Sciatic nerve (tissue), 2 donors: Measurements from ENCODE around the gene RGCC. TPM values are rescaled to one million over a fixed set of nuclear protein-coding genes. Genes with fewer than 3 reads are reported as not detected.

Source experiments
- ATAC-seq: fragments of 200-7000 bp; cut with Tn5 transposase; one replicate; pipeline ENCODE4 v1.9.1; 2020; ENCODE audit warnings: mild to moderate bottlenecking, moderate library complexity
- DNase-seq: peaks from one replicate; pipeline ENCODE4 v3.0.0-alpha.2; 2020; ENCODE audit warnings: low spot score
- intact Hi-C: fragments of 100-400 bp; cut with DNase I; formaldehyde crosslinking; loops from one replicate; pipeline ENCODE4 v1.14.2; 2022
- total RNA-seq: library from RNA; stranded (reverse); fragmentation: NEBNext Ultra II Directional; extraction: Animal tissue kit (Norgen Biotek cat#: 25700); gene quantifications from one replicate; pipeline ENCODE4 v1.2.1, GENCODE V29; 2021
- donor health status: DM: no; HTN: no; CAD: no.
- donor health status: DM: no; HTN: no; CAD: no.

RGCC gene
- total RNA-seq, 1 donor from 2014 or later: 138 TPM

- DNase-seq (no peak), ATAC-seq (no peak)
- intact Hi-C loops: no loop called here
Observed at GRCh38 chr13:41467425-41467945, 10.1 kb downstream of the RGCC start.

DNA sequence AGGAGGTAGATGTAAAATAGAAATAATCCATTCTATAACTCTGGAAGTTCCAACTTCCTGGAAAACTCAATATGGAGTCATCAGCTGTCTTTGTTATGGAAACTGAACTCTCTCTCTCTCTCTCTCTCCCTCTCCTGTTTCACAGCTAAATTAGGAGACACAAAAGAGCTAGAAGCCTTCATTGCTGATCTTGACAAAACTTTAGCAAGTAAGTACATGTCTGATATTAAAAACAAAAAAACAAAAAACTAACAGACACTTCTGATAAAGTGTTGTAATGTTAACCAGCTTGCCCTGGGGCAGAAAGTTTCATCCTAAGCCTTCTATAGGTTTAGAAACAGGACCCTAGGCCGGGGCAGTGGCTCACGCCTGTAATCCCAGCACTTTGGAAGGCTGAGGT, 11.3 kb downstream of the RGCC start:
- ATAC-seq (no peak), DNase-seq (no peak)
- intact Hi-C loops: no loop called here

DNA sequence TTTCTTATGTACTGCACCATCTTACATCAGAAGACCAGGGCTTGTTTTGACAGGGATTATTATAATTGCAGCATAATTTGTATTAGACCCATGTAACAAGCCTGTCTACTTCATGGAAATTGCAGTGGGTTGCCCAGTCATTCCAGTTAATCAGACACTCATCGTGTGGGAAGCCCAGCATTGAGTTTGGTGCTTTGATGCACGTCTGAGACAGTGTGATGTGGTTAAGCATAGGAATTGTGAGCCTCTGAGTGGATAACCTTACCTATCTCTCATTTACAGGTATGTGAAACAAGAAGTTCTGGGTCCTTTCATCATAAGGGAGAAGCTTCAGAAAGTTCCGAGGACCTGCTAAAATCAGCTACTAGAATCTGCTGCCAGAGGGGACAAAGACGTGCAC, 12.8 kb downstream of the RGCC start:
- intact Hi-C loops: no loop called here

DNA sequence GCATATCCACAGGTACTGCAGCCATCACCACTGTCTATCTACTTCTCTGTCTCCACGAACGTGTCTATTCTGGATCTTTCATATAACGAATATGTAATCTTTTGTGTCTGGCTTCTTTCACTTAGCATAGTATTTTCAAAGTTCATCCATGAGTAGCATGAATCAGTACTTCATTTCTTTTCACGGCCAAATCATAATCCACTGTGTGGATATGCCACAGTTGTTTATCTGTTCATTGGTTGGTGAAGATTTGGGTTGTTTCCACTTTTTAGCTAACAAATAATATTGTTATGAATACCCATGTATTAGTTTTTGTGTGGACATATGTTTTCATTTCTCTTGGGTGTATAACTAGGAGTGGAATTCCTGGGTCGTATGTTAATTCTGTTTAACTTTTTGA, 14.4 kb downstream of the RGCC start:
- ATAC-seq (no peak), DNase-seq (no peak)
- intact Hi-C loops: no loop called here

More for the DNA sequence above, 12.8 kb downstream of the RGCC start:
- DNase-seq: no peak
- no peak for ATAC-seq

DNA sequence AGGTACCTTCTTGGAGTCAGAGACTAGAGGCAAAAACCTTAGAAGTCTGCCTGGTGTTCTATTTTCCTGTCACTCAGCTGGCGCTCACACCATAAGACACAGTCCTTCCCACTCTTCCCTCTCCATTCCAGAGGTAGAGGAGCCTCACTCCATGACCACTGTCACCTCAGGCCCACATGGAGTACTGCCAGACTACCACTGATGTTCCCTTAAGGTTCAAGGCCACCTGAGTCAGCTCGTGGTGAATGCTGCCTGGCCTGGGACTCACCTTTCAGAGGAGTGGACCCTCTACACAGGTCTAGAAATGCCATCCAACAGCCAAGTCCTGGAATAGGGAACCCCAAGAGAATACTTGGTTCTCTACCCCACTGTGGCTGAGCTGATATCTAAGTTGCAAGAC, 29.9 kb downstream of the RGCC start:
- ATAC-seq: no peak
- no peak for DNase-seq
- intact Hi-C loops: no loop called here

GRCh38 chr13:41488124-41488523, 30.8 kb downstream of the RGCC start:
- DNase-seq: no peak
- no peak for ATAC-seq
- intact Hi-C loops: no loop called here

GRCh38 chr13:41490371-41491015, 33.1 kb downstream of the RGCC start:
- DNase-seq (no peak), ATAC-seq (no peak)
- intact Hi-C loops: no loop called here

- intact Hi-C loops: no loop called here
- no peak for ATAC-seq
Observed at GRCh38 chr13:41491436-41491835, 34.1 kb downstream of the RGCC start.

GRCh38 chr13:41492432-41493260, 35.3 kb downstream of the RGCC start:
- ATAC-seq (no peak), DNase-seq (no peak)

More at GRCh38 chr13:41491436-41491835, 34.1 kb downstream of the RGCC start:
- no peak for DNase-seq

GRCh38 chr13:41494202-41494601, 36.9 kb downstream of the RGCC start:
- intact Hi-C loops: no loop called here
- ATAC-seq (peak; percentile 39), DNase-seq (no peak)

More at GRCh38 chr13:41492432-41493260, 35.3 kb downstream of the RGCC start:
- intact Hi-C loops: no loop called here

DNA sequence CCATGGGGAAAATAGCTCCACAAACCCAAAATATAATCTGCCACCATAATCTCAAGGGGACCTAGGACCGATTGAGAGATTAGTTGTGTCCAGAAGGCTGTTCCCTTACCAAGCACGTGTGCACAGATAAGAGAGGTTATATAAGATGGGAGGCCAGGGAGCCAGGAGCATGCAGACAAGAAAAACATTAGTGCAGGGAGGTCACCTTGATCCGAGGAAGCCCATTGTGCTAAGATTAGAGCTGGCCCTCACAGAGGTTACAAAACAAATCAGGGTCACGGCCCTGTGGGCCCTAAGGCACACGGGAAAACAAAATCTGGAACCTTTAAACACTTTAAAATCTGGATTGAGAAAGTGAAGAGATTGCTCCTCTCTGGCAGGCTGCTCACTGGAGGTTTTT, 37.7 kb downstream of the RGCC start:
- ATAC-seq (peak; percentile 56), DNase-seq (no peak)
- intact Hi-C loops: no loop called here

DNA sequence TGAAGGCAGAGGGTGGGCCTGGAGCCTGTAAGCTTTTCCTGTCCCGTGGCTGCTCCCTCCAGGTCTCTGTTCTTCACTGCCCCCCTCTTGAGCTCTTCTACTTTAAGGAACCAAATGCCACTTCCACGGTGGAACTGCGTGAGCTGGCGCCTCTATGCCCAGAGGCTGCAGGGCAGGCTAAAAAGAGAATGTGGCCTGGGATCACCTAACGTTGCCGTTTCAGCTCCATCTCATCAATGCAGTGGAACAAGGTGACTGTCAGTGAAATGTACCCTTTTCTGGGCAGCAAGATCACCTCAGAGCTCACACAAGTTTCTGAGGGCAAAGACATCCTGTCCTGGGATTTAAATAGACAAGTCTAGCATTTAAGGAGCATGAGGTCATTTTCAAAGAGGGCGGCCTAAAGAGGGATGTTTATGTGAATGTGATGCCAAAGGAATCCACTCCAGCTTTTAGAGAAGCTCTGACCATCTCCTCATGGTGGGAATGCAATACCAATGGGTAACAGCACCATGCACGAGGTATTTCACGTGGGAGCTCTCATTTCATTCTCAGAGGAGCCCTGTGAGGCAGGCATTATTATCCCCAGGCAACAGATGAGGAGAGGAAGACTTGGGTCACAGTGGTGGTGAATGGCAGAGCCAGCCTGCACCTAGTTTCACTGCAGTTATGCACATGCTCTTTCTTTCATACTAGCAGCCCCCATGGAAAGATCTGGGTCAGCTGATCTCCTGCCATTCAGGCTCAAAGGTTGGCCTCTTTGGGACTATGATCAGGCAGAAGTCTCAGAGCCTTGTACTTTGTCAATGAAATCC, 39.3 kb downstream of the RGCC start:
- ATAC-seq (no peak), DNase-seq (no peak)
- intact Hi-C loops: no loop called here

DNA sequence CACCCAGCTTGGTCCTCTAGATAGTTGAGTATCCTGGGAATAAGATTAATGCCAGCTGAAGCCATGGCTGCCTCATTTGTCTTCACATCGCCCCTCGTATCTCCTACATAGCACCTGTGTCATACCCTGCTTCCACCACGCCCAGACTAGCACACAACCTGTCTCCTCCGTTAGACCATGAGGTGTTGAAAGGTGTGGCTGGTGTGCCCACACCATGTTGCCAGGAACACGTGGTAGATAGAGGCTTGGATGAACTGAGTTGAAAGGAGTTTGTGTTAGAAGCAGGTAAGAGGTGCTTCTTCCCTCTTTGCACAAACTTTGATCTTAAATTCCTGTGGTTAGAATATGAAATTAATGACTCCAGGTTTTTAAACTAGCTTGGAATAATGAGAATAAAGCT, 40.1 kb downstream of the RGCC start:
- intact Hi-C loops: no loop called here
- ATAC-seq: no peak
- DNase-seq: no peak

DNA sequence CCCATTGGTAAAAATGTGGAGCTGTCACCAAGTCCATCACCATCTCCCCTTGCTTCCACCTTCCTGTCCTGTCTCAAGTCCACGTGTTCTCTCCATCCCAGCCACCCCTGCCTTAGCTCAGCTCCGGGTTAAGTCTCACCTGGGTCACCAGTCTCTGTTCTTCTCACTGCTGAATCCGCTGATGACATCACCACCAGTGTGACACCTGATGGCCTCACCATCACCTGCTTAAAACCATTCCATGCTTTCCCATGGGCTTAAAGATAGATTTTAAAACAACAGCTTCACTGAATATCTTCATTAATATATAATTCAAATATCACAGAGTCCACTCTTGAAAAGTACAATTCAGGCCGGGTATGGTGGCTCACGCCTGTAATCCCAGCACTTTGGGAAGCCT, 42.1 kb downstream of the RGCC start:
- ATAC-seq (no peak), DNase-seq (no peak)
- intact Hi-C loops: no loop called here

GRCh38 chr13:41500511-41500910, 43.2 kb downstream of the RGCC start:
- ATAC-seq (peak; percentile 51), DNase-seq (no peak)

DNA sequence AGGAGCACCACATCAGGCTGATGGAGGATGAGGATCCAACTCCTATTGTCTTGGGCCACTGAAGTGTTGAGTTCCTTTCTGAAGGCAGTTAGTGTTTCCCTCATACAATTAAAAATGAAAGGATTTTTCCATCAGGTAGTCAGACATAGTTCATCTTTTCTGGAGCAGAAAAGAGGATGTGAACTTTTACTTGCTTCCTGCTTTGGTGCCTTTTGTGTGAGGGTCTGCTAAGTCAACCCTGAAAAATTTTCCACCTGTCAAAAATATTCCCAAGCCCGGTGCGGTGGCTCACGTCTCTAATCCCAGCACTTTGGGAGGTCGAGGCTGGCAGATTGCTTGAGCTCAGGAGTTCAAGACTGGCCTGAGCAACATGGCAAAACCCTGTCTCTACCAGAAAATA, 43.9 kb downstream of the RGCC start:
- intact Hi-C loops: no loop called here
- DNase-seq: no peak
- no peak for ATAC-seq

More at GRCh38 chr13:41500511-41500910, 43.2 kb downstream of the RGCC start:
- intact Hi-C loops: no loop called here

- ATAC-seq (no peak), DNase-seq (no peak)
- intact Hi-C loops: no loop called here
Observed at GRCh38 chr13:41502031-41502430, 44.7 kb downstream of the RGCC start.

- intact Hi-C loops: no loop called here
- DNase-seq (no peak), ATAC-seq (no peak)
Observed at GRCh38 chr13:41502673-41503072, 45.3 kb downstream of the RGCC start.

GRCh38 chr13:41503356-41503755, 46.0 kb downstream of the RGCC start:
- no peak for DNase-seq
- intact Hi-C loops: no loop called here
- no peak for ATAC-seq
